T-helper 1 cell treated with Interleukin-12 subunit alpha and Interleukin-12 subunit beta and Interleukin-4 antibody, amounts not matched to agents 30 μg/mL and 1 μg/mL, for 36 hours (primary cell): Measurements from ENCODE around the gene GIPC1.

Experiments used
- H3K27ac Mint-ChIP-seq: one replicate; pipeline ENCODE4 v1.8.0; 2021; ENCODE audit warnings: mild to moderate bottlenecking, mixed read lengths
- H3K27me3 Mint-ChIP-seq: one replicate; pipeline ENCODE4 v1.8.0; 2021; ENCODE audit warnings: low read depth, mixed read lengths
- H3K36me3 Mint-ChIP-seq: one replicate; pipeline ENCODE4 v1.8.0; 2021; ENCODE audit warnings: low read depth, mixed read lengths
- H3K4me1 Mint-ChIP-seq: one replicate; pipeline ENCODE4 v1.8.0; 2021; ENCODE audit warnings: low read depth, mixed read lengths
- H3K4me3 Mint-ChIP-seq: one replicate; pipeline ENCODE4 v1.8.0; 2021; ENCODE audit warnings: mild to moderate bottlenecking, moderate library complexity, mixed read lengths
- H3K9me3 Mint-ChIP-seq: one replicate; pipeline ENCODE4 v1.8.0; 2021; ENCODE audit warnings: mixed read lengths

Gene GIPC1

DNA sequence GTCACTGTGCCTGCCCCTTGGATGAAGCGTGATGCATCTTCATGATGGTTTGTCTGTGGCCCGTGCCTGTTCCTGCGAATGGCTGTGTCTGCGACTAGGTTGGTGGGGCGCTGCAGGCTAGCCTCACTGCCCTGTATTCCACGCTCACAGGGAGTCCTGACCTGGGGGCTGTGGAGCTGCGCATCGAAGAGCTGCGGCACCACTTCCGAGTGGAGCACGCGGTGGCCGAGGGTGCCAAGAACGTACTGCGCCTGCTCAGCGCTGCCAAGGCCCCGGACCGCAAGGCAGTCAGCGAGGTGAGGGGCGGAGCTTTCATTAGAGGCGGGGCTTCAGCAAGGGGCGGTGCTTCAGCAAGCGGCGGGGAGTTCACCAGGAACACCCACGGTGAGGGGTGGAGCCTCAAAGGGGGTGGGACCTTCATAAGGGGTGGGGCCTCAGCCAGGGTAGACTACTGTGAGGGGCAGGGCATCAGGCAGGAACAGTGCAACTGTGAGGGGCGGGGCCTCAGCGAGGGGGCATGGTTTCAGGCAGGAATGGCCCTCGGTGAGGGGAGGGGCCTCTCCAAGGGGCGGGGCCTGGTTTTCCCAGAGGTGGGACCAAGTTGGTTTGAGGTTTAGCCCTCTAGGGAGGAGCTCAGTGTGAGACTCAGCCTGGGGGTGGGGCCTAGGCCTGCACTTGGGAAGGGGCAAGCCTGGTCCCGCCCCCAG, 45.6 kb downstream of the GIPC1 start:
- Mint-ChIP-seq H3K9me3 (no peaks in the 10 kb centered on the region), H3K36me3 (peaks cover 45% of the 10 kb centered on the region), H3K27ac (no peak overlapping the region)

DNA sequence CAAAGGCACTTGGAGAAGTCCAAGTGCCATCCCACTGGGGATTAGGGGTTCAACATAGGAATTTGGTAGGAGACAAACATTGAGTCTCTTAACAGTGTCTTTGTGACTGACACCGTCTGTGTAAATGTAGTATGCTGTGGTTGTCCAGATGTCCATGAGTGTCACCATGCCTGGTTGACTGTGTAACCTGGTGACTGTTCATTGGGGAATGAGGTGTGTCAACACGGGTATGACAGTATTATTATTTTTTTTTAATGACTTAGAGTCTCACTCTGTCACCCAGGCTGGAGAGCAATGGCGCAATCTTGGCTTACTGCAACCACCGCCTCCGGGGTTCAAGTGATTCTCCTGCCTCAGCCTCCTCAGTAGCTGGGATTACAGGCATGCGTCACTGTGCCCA, 46.6 kb downstream of the GIPC1 start:
- no peak overlapping the region for H3K4me3 Mint-ChIP-seq
- H3K27me3 Mint-ChIP-seq: no peaks in the 10 kb centered on the region
- peaks cover 47% of the 10 kb centered on the region for H3K36me3 Mint-ChIP-seq
- no peak overlapping the region for H3K27ac Mint-ChIP-seq
- peaks cover 13% of the 10 kb centered on the region for H3K4me1 Mint-ChIP-seq
- no peaks in the 10 kb centered on the region for H3K9me3 Mint-ChIP-seq

More for the DNA sequence above, 45.6 kb downstream of the GIPC1 start:
- H3K4me3 Mint-ChIP-seq: no peak overlapping the region
- H3K27me3 Mint-ChIP-seq: no peaks in the 10 kb centered on the region
- peaks cover 10% of the 10 kb centered on the region for H3K4me1 Mint-ChIP-seq

DNA sequence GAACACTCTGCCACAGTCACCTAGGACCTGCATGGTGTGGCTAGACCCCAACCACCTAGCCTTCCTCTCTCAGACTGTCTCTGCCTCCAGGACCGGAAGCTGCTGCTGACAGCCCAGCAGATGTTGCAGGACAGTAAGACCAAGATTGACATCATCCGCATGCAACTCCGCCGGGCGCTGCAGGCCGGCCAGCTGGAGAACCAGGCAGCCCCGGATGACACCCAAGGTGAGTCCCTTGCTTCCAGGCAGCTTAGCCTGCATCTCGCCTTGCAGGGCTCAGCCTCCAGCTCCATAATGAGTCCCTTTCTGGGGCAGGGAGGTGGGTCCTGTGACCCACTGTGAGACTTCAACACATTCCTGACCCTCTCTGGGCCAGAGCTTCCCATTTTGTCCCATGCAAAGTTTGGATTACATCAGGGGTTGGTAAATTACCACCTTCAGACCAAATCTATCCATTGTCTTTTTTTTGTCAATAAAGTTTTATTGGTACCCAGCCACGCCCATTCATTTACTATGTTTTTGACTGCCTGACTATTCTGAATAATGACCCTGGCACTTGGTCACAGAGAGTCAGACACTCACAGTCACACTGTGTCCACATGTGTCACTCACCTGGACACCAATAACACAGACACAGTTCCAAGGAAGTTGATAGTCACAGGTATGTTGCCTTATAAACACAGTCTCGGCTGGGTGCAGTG, 49.4 kb downstream of the GIPC1 start:
- H3K36me3 Mint-ChIP-seq: peaks cover 55% of the 10 kb centered on the region
- H3K27ac Mint-ChIP-seq: no peak overlapping the region
- H3K9me3 Mint-ChIP-seq: no peaks in the 10 kb centered on the region
- H3K27me3 Mint-ChIP-seq: no peaks in the 10 kb centered on the region
- H3K4me3 Mint-ChIP-seq: peak overlapping the region; percentile 7
- peaks cover 16% of the 10 kb centered on the region for H3K4me1 Mint-ChIP-seq

DNA sequence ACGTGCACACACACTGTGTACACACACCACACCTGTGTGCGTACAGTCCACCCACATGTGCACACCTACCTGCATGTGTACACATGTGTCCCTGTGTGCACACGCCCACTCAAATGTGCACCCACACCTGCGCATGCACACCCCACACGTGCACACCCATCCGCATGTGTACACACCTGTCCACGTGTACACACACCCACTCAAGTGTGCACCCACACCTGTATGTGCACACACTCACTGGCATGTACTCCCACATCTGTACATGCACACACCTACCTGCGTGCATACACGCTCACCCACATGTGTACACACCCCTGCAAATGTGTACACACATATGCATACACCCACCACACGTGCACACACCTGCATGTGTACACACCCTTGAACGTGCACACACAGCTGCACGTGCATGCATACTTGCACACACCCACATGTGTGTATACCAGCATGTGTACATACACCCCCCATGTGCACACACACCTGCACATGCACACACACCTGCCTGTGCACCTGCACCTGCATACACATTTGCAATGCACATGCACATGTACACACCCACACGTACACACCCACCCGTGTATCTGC, 52.2 kb downstream of the GIPC1 start:
- peaks cover 29% of the 10 kb centered on the region for H3K4me1 Mint-ChIP-seq
- H3K27ac Mint-ChIP-seq: no peak overlapping the region
- no peaks in the 10 kb centered on the region for H3K9me3 Mint-ChIP-seq

DNA sequence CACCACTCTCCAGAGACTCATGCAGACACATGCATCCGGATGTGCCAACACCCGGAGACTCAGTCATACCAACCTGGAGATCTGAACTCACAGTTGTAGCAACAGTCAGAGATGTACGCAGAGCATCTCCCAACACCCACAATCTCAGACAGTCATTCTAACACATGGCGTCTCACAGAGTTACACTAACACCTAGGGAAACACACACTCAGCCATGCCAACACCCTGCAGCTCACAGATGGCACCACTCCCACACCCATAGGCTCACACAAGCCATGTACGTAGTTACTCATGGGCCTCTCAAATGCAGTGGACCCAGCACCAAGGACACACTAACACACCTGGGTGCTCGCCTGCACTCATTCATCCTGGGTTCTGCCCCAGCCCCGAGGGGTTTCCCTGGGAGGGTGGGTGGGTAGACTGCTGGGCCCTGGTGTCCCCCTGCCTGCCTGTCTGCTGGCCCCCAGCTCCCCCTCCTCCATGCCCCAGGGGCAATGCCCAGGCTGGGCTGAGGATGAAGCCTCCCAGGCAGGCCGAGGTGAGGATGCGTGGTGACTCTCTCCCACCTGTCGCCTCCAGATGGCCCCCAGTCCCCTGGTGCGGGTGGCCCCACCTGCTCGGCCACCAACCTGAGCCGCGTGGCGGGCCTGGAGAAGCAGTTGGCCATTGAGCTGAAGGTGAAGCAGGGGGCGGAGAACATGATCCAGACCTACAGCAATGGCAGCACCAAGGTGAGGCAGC, 52.9 kb downstream of the GIPC1 start:
- no peaks in the 10 kb centered on the region for H3K9me3 Mint-ChIP-seq
- H3K27ac Mint-ChIP-seq: no peak overlapping the region
- H3K4me3 Mint-ChIP-seq: peak overlapping the region; percentile 38
- peaks cover 28% of the 10 kb centered on the region for H3K4me1 Mint-ChIP-seq
- H3K36me3 Mint-ChIP-seq: peaks cover 41% of the 10 kb centered on the region
- H3K27me3 Mint-ChIP-seq: no peaks in the 10 kb centered on the region

More for the DNA sequence above, 52.2 kb downstream of the GIPC1 start:
- Mint-ChIP-seq H3K4me3 (no peak overlapping the region), H3K36me3 (peaks cover 44% of the 10 kb centered on the region), H3K27me3 (no peaks in the 10 kb centered on the region)

DNA sequence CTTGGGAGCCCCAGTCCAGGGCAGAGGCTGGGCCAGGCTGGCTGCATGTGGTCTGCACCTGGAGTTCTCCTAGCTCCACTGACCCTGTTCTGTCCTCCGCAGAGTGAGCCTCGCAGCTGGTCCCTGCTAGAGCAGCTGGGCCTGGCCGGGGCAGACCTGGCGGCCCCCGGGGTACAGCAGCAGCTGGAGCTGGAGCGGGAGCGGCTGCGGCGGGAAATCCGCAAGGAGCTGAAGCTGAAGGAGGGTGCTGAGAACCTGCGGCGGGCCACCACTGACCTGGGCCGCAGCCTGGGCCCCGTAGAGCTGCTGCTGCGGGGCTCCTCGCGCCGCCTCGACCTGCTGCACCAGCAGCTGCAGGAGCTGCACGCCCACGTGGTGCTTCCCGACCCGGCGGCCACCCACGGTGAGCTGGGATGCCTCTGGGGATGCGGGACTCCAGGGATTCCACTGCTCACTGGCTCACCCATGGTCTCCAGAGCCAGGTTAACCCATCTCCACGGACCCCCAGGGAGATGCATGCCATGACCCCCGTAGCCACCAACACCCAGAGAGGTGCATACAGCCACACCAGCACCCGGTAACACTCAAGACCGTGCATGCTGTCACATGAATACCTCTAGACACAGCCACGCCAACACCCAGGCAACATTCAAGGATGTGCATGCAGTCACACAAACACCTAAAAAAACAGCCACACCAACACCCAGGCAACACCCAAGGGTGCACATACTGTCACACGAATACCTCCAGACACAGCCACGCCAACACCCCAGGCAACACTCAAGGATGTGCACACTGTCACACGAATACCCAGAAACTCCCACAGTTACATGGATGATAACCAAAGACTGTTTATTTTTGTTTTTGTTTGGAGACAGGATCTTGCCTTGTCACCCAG, 54.6 kb downstream of the GIPC1 start:
- H3K27me3 Mint-ChIP-seq: no peaks in the 10 kb centered on the region
- peaks cover 29% of the 10 kb centered on the region for H3K4me1 Mint-ChIP-seq
- peak overlapping the region; percentile 96 for H3K4me3 Mint-ChIP-seq
- no peaks in the 10 kb centered on the region for H3K9me3 Mint-ChIP-seq
- H3K36me3 Mint-ChIP-seq: peaks cover 36% of the 10 kb centered on the region
- peak overlapping the region; percentile 42 for H3K27ac Mint-ChIP-seq

DNA sequence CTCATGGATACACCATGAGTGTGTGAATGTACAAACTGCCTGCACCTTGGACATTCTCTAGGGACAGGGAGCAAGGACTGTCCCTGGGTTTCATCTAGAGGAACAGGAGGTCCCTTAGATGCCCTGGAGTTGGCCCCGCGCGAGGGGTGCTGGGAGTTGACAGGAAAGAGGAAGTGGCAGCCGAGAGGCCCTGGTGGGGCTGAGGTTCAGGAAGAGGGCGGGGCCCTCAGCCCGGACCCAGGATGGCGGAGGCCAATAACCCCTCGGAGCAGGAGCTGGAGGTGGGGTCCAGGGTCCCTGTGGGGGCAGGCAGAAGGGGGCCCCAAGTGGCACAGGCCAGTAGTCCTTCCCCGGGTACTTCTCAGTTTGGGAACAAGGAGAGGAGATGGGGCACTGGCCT, 55.9 kb downstream of the GIPC1 start:
- Mint-ChIP-seq H3K4me3 (peak overlapping the region; percentile 96), H3K27me3 (no peaks in the 10 kb centered on the region), H3K9me3 (no peaks in the 10 kb centered on the region), H3K27ac (peak overlapping the region; percentile 94), H3K4me1 (peaks cover 32% of the 10 kb centered on the region), H3K36me3 (peaks cover 31% of the 10 kb centered on the region)

DNA sequence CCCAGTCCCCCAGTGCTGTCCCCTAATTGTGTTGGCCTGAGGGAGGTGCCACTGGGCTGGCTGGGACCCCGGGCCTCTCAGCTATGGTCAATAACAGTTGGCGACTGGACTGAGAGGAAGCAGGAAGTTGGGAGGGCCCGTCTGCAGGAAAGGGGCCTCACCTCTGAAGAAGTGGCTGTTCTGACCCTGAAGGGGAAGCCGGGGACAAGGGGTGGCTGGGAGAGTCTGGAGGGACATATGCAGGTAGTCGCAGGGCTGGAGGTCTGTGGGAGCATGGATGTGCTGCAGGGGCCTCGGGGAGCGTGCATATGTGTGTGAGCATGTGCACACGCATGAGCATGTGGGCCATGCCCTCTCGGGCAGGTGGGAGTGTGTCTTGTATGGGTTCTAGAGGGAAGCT, 56.9 kb downstream of the GIPC1 start:
- H3K27ac Mint-ChIP-seq: peak overlapping the region; percentile 21
- peaks cover 32% of the 10 kb centered on the region for H3K4me1 Mint-ChIP-seq
- H3K9me3 Mint-ChIP-seq: no peaks in the 10 kb centered on the region
- peaks cover 22% of the 10 kb centered on the region for H3K36me3 Mint-ChIP-seq
- H3K4me3 Mint-ChIP-seq: peak overlapping the region; percentile 96
- no peaks in the 10 kb centered on the region for H3K27me3 Mint-ChIP-seq

DNA sequence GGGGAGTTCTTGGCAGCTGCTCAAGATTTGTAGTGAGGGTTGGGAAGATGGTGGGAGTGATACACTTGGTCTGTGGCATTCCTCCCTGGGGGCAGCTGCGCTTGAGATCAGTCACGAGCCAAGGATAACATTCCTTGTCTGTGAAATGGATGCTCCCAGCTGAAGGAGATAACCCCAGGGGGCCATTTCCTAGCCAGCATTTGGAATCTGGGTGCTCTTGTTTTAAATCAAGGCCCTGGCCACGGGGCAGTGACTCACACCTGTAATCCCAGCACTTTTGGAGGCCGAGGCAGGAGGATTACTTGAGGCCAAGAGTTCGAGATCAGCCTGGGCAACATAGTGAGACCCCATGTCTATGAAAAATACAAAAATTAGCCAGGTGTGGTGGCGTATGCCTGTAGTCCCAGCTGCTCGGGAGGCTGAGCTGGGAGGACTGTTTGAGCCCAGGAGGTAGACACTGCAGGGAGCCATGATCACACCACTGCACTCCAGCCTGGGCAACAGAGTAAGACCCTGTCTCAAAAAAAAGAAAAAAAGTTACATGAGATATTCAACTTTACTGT, 58.3 kb downstream of the GIPC1 start:
- peak overlapping the region; percentile 57 for H3K27ac Mint-ChIP-seq
- H3K27me3 Mint-ChIP-seq: no peaks in the 10 kb centered on the region
- H3K9me3 Mint-ChIP-seq: no peaks in the 10 kb centered on the region
- no peak overlapping the region for H3K4me3 Mint-ChIP-seq
- H3K36me3 Mint-ChIP-seq: peaks cover 13% of the 10 kb centered on the region
- H3K4me1 Mint-ChIP-seq: peaks cover 33% of the 10 kb centered on the region

DNA sequence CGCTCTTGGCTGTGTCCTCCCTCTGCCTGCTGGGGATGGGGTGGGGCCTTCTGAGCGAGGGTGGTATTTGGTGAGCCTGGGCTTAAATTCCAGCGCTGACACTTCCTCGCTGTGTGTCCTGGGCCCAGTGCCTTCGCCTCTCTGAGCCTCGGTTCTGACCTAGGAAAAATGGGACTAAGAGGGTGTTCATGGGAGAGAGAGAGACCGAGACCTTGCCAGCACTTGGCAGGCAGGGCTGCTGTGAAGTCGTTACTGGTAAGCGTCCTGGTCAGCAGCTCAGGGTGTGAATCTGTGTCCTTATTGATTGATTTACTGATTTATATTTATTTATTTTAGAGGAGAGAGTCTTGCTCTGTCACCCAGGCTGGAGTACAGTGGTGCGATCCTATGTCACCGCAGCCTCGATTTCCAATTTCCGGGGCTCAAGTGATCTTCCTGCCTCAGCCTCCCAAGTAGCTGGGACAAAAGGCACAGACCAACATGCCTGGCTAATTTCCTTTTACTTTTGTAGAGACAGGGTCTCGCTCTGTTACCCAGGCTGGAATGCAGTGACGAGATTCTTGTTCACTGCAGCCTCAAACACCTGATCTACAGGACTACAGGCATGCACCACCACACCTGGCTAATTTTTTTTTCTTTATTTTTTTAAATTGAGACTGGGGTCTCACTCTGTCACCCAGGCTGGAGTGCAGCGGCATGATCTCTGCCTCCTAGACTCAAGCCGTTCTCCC, 60.4 kb downstream of the GIPC1 start:
- Mint-ChIP-seq H3K9me3 (no peaks in the 10 kb centered on the region), H3K36me3 (peaks cover 7% of the 10 kb centered on the region), H3K4me3 (peak overlapping the region; percentile 74), H3K4me1 (peaks cover 38% of the 10 kb centered on the region), H3K27ac (peak overlapping the region; percentile 55), H3K27me3 (peaks cover 5% of the 10 kb centered on the region)

DNA sequence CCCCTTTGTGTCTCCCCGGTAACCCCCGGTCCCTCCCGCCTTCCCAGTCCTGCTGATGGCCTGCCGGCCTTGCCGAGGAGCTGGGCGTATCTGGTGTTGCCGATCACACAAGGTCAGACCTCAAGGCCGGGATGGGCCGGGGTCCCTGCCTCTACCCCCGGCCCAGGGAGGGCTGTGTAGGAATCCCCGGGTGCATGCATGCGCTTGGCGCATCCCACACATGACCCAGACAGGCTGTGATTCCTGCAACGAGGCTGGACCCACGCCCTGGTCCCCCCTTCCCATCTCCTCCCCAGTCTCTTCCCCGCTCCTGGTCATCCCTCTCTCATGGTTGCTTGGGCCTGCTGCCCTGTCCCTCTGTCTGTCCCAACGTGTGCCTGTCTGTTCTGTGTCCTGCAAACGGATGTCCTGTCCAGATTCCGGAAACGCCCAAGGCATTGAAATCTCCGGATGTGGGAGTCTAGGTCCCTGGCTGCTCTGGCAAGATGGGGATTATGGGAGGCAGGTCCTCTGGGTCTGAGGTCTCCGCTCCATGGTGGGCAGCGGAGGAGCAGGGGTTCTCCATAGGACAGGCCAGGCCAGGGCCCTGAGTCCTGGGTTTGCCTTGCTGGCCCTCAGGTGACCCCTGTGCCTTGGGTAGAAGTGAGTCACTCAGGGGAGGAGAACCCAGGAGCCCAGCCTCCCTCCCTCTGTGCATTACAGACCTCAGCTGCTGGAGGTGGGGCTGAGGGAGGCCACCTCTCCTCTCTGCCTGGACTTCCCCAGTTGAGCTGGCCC, 61.2 kb downstream of the GIPC1 start:
- Mint-ChIP-seq H3K4me1 (peaks cover 31% of the 10 kb centered on the region), H3K27ac (peak overlapping the region; percentile 55), H3K27me3 (peaks cover 9% of the 10 kb centered on the region), H3K4me3 (peak overlapping the region; percentile 74), H3K9me3 (no peaks in the 10 kb centered on the region), H3K36me3 (no peaks in the 10 kb centered on the region)

DNA sequence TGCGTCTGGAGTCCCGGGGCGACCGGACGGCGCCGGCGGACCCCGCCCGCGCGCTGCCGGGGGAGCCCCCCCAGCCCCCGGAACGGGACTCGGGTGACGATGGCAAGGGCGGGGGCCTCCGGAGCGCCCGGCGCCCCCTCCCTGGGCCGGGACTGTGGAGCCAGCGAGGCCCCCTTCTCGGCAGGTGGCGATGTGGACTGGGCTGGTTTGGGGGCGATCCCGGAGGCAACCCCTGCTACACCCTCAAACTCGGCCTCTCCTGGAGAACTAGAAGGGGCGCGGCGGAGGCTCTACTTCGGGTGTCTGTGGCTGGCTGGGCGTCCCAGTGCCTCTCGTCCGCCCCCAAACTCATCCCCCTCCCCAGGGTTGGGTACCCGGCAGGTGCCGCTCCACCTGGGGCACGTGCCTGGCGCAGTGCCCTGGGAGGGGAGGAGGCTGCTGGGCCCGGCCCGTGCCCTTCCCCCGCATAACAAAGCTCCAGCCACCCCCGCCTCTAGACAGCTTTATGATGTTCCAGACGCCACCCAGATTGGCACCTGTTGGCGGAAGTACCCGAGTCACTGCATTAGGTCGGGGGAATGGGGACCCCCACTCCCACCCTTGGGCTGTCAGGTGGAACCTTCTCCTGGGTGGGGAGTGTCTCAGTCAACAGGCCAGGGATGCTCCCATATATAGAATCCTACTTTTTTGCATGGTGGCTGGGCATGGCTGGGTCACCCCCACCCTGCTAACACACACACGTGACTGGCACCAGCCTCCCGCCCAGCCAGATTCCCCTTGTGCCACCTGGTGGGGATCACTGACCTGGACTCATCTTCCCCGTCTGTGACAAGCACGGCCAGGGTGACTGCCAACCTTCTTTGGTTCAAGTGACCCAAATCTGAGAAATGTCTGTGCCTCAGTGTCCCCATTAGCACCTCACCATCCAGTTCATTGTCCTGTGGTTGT, 62.1 kb downstream of the GIPC1 start:
- peak overlapping the region; percentile 74 for H3K4me3 Mint-ChIP-seq
- H3K9me3 Mint-ChIP-seq: no peaks in the 10 kb centered on the region
- H3K27ac Mint-ChIP-seq: peak overlapping the region; percentile 31
- H3K27me3 Mint-ChIP-seq: peaks cover 9% of the 10 kb centered on the region
- no peaks in the 10 kb centered on the region for H3K36me3 Mint-ChIP-seq
- peaks cover 25% of the 10 kb centered on the region for H3K4me1 Mint-ChIP-seq
